A673 (cell line): ENCODE measurements around the gene PRDM16.

Experiments
- EZH2 ChIP-seq: fragments of 200-600 bp; sonication (generic); IDR thresholded peaks from 2 replicates; pipeline ENCODE4 v1.6.1; 2017; ENCODE audit warnings: borderline replicate concordance, low read depth, mild to moderate bottlenecking, mixed read lengths, antibody characterized with exemption, low read length; ENCODE audit not compliant: poor library complexity, severe bottlenecking
- TF ChIP-seq, protein P1 (sequence below): fragments of 300-800, 200-600 bp; sonication (generic); conservative IDR thresholded peaks from 2 replicates; pipeline ENCODE4 v1.5.1; 2017; ENCODE audit warnings: low read depth, mild to moderate bottlenecking, antibody characterized with exemption, low read length, moderate library complexity, mixed read lengths

GRCh38 chr1:3359351-3359750 lies 290.3 kb downstream of the PRDM16 start:
- TF ChIP-seq, protein P1, sequence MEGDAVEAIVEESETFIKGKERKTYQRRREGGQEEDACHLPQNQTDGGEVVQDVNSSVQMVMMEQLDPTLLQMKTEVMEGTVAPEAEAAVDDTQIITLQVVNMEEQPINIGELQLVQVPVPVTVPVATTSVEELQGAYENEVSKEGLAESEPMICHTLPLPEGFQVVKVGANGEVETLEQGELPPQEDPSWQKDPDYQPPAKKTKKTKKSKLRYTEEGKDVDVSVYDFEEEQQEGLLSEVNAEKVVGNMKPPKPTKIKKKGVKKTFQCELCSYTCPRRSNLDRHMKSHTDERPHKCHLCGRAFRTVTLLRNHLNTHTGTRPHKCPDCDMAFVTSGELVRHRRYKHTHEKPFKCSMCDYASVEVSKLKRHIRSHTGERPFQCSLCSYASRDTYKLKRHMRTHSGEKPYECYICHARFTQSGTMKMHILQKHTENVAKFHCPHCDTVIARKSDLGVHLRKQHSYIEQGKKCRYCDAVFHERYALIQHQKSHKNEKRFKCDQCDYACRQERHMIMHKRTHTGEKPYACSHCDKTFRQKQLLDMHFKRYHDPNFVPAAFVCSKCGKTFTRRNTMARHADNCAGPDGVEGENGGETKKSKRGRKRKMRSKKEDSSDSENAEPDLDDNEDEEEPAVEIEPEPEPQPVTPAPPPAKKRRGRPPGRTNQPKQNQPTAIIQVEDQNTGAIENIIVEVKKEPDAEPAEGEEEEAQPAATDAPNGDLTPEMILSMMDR = no peak
- no peak for TF ChIP-seq EZH2
